AML-193 (cell line): ENCODE measurements around the gene ZNF525.
"Not testable (repeated sequence)": the region's sequence is repeated elsewhere in the genome, so short reads cannot be mapped to it uniquely, and the experiment has no call there.

ENCODE experiments used
- DNase-seq, 2 experiments: peaks; one replicate each; lab custom pipeline; 2025; lab: John Stamatoyannopoulos, UW

The ZNF525 gene

GRCh38 chr19:53395840-53396524 lies 30.5 kb downstream of the ZNF525 start:
- not testable (repeated sequence) for DNase-seq

GRCh38 chr19:53396525-53396868 lies 31.0 kb downstream of the ZNF525 start:
- DNase-seq = no peak

GRCh38 chr19:53397918-53398317 lies 32.4 kb downstream of the ZNF525 start:
- not testable (repeated sequence) for DNase-seq

- DNase-seq = no peak
Observed at GRCh38 chr19:53409505-53410204, 44.1 kb downstream of the ZNF525 start.

GRCh38 chr19:53420520-53421315 lies 55.2 kb downstream of the ZNF525 start:
- DNase-seq = not testable (repeated sequence)

GRCh38 chr19:53422551-53422950 lies 57.0 kb downstream of the ZNF525 start:
- no peak for DNase-seq

- DNase-seq = not testable (repeated sequence)
Observed at GRCh38 chr19:53423074-53423473, 57.6 kb downstream of the ZNF525 start.

GRCh38 chr19:53423680-53424079 lies 58.2 kb downstream of the ZNF525 start:
- DNase-seq = not testable (repeated sequence)

- peak; percentile 53 to 76 for DNase-seq
Observed at GRCh38 chr19:53424968-53425597, 59.6 kb downstream of the ZNF525 start.

- peak; percentile 75 to 78 for DNase-seq
Observed at GRCh38 chr19:53431399-53432087, 66.0 kb downstream of the ZNF525 start, which contains the start of gene ZNF761. TSS of gene ZNF761 (plus strand) at chr19:53431984. CDS start at chr19:53447269, 15,285 bp downstream.

- no peak for DNase-seq
Observed at GRCh38 chr19:53432088-53432661, 66.7 kb downstream of the ZNF525 start.
